Iris pigment epithelial cell (primary cell): ENCODE results near the gene AURKA.
"Not testable (repeated sequence)": the region's sequence is repeated elsewhere in the genome, so short reads cannot be mapped to it uniquely, and the experiment has no call there.

Experiments
- DNase-seq: peaks from one replicate; pipeline ENCODE4 v3.0.0-alpha.2; 2011; ENCODE audit warnings: low read depth

AURKA gene

DNA sequence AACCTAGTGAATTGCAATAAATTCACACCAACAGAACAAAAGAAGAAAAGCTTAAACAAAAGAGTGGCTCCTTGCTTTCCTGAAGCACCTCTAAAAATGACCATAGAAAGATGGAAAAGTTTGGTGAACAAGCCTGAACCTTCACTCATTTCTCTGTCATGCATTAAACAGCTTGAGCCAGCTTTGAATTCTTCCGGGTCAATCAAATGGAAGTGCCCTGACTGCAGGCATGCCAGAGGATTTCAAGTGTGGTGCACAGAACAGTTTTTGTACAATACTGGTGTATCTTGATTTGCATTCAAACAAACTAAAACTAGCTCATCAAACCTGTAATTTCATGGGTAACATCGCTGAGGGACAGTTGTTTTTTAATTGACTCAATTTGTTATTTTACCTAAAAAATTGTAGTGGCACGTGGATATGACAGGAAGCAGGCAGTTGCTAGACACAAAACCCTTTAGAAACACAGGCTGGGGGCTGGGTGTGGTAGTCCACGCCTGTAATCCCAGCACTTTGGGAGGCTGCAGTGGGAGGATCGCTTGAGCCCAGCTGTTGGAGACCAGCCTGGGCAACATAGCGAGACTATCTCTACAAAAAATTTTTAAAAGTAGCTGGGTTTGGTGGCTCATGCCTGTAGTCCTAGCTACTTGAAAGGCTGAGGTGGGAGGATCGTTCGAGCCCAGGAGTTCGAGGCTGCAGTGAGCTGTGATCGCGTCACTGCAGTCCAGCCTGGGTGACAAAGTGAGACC lies 29.1 kb upstream of the AURKA start:
- DNase-seq = no peak

DNA sequence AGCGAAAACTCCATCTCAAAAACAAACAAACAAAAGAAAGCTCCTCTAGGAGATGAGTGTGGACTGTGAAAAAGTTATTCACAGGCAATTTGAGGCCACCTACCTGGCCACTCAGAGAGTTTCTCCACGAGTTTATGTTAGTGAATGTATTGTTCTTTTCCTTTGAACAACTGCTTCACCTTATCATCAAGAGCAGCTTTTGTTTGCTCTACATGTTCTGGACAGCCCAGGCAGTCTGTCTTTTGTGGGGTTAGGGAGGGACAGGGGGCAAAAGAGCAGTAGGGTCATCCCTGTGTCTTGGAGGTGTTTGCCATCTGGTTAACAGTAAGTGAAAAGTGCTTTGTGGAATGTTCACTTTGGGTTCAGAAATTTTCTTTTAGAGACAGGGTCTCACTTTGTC lies 28.0 kb upstream of the AURKA start:
- DNase-seq = no peak

DNA sequence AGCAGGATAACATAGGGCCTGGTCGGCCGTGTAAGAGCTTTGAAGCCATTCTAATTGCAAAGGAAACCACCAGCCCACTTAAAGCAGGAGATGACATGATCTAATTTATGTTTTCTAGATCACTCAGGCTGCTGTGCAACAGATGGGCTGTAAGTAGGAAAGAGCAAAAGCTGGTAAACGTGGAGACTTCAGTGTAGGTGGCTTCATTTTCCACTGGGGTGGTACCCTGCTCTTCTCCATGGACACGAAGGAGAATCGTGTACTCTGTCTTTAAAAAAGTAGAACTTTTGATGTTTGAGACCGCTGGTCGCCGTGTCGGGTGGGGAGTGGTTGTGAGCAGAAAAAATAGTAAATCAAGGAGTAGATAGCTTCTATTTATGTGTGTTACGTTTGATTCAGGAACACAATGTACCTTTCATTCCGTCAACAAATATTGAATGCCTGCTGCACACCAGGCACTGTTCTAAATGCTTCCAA lies 26.4 kb upstream of the AURKA start:
- no peak for DNase-seq

DNA sequence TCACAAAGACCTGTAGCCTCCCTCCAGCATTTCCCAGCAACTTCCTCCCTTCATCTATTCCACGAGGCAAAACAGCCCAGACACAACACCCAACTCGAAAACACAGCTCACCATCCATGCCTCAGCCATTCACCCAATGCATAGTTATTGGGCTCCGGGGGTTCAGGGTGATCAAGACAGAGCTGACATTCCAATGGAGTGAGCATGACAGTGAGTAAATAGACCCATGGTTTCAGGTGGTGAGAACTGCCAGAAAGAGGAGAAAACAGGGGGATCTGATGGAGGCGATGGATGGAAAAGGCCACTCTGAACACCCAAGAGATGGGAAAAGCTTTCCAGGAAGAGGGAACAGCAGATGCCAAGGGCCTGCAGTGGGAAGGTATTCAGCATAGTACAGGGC lies 25.9 kb upstream of the AURKA start:
- peak; percentile 71 for DNase-seq

DNA sequence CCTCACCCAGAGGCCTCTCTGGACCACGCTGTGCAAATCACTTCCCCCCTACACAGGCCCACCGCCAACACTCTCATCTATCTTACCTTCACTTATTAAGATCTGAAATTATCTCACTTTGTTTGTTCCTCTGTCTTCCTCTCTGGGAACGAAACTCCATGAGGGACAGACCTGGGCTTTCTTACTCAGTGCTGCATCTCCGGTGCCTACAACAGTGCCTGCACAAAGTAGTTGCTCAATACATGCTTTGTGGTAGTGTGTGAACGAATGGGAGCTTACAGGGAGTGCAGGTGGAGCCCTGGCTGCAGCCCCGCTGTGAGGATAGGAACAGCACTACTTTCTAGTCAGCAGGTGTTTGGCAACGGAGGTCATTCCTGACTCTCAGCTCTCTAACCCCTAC lies 25.4 kb upstream of the AURKA start:
- DNase-seq = no peak

DNA sequence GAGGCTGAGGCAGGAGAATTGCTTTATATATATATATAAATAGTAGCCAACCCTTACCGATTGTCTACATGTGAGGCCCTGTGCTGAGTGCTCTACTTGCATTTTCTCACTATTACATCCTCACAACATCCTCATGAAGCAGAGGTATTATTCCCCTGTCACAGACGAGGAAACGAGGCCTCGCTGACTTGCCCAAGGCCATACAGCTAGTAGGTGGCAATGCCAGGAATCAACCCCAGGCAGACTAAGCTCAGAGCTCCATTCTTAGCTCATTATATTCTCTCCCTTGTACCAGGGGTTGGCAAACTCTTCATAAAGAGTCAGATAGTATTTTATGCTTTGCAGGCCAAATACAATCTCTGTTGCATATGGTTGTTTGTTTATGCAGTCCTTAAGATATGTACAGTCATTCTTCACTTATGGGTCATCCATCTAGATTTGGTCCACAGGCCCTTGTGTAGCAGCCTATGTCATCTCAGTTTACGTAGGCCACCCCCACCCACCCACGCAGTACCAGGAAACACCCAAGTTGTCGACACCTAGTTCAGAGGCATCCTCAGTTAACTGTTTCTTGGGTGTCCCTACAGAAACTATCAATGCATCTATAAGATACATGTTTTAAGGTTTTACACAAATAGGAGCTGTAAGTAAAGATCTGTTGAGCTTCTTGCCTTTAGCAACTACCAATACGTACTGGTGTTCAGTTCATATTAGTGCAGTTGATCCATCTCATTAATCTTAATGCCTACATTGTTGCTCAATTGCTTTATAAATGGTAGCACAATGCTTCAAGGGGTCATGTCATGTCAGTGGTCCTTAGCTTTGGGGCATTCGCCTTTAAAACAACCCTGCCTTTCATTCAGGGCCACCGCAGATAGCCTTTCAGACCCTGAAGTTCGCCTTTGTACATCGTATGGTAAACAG lies 23.1 kb upstream of the AURKA start:
- peak; percentile 97 for DNase-seq

DNA sequence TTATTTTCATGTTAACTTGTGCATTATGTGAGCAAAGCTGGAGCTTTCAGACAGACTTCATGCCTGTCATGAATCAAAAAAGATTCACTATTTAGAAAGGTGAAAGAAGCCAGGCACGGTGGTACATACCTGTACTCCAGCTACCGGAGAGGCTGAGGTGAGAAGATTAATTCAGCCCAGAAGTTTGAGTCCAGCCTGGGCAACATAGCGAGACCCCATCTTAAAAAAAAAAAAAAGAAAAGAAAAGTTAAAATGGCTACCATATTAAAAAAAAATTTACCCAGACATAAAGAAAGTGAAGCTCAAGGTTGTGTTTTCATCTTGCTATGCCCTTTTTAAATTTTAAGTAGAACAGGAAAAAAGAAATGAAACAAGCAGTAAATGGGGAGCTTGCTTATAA lies 20.9 kb upstream of the AURKA start:
- no peak for DNase-seq

DNA sequence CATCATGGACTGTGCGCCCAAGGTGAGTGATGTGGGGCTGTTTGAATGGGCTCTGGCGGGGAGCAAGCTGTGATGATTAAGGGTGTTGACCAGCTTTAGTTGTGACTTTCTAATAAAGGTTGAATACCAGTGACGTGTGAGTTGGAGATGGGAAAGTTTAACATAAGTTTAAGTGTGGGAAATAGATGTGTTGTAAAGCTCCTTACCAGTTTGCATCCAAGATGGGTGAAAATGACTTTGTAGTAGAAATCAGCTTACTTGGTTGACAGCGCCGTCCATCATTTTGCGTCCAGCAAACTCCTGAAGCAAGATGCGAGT lies 20.4 kb upstream of the AURKA start:
- DNase-seq = no peak

DNA sequence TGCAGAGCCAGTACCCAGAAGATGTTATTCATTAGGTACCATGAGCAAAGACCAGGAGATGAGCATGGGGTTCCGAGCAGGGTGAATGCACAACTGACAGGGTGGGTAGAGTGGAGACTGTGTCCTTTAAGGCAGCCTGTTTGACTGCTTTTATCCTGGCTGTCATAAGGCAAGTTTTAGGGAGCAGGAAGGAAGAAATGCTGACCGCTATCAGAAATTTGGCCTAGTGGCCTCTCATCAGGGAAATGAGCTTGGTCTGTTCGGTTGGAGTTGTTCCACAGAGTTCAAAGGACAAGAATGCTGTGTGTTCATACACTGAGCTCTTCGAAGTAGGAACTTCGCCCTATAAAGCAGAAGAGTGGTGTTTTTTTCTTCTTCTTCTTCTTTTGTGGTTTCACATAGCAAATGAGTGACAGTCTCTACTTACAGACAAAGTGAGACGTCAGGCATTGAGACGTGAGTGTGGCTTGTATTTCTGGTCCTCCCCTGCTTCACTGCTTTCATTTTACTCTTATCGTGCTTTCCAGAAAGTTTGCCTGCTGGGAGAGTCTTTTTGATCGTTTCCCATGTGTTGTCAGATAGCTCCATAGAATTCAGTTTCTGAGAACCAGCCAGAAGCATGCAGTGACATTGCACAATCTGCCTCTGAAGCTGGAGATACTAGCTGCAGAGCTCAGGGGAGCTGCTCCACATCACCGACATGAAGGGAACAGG lies 19.9 kb upstream of the AURKA start, which contains the start of gene CASS4:
Gene CASS4, plus strand, starts transcription at position 502 of the 714 bp plus-strand sequence. Its CDS starts 199 bp downstream, at position 701.
- peak; percentile 87 for DNase-seq

DNA sequence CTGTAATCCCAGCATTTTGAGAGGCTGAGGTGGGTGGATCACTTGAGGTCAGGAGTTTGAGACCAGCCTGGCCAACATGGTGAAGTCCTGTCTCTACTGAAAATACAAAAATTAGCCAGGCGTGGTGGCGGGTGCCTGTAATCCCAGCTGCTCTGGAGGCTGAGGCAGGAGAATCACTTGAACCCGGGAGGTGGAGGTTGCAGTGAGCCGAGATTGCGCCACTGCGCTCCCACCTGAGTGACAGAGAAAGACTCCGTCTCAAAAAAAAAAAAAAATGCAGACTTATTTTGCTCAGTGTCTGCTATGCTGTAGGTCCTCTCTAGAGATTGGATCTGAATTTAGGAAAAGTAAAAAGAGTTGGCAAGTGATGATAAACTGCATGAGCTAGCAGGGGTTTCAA lies 19.3 kb upstream of the AURKA start:
- not testable (repeated sequence) for DNase-seq

DNA sequence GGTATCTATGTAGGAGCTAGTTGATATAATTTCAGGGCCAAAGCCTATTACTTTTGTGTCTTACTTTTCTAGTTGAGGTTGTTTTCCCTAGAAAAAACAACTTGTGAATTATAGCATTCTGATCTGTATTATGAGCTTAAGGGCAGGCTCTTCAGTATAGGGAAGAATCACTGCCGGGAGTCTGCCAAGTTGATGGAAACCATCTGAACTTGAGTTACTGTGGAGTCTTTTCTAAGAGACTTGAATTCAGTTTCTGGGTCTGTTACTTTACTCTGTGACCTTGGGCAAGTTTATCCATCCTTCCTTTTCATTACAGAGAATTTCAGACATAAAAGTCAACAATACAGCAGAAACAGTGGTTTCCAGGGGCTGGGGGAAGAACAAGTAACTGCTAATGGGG lies 17.9 kb upstream of the AURKA start:
- DNase-seq = no peak

DNA sequence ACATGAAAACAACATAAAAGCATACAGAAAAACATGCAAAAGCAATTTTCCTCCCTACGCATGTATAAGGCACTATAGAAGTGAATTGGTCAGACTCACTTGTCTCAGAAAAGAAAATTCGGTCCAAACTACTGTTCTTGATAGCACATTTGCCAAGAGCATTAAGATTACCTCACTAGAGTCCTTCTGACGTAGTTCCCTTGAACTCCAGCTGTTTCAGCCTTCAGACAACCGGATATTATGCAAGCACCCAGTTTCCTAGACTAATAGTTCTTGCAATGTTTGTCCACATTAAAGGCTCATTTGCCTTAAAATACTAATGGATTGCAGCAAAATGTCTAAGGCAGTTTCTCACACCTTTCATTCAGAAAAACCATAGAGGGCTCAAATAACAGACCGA lies 17.5 kb upstream of the AURKA start:
- DNase-seq = peak; percentile 87

DNA sequence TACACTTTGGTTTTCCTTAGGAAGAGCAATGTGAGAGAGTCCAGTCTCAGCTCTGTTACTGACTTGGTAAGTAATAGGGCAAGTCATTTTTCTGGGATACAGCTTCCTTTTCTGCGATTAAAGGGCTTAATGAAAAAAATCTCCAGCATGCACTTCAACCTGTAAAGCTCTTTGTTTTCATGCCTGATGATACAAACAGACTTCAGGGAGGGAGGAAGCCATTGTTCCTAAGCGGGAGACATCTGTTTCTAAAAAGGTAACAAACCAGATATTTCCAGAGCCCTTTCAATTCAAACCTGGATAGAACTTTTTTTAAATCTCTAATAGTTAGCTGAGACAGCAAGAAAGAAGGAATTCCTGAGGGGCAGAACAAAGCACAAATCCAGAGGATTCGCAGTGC lies 14.9 kb upstream of the AURKA start:
- DNase-seq = no peak

DNA sequence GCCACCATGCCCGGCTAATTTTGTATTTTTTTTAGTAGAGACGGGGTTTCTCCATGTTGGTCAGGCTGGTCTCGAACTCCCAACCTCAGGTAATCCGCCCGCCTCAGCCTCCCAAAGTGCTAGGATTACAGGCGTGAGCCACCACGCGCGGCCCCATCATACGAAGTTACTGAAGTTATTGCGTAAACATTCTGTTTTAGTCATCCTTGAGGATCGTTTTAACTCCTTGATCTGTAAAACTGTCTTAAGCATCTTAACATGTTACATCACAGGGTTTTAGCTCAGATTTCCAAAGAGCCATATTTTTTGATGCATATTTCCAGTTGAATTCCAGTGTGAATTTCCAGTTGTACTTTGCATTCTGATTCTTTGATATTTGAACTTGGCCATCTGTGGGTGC lies 13.3 kb upstream of the AURKA start:
- peak; percentile 76 for DNase-seq

DNA sequence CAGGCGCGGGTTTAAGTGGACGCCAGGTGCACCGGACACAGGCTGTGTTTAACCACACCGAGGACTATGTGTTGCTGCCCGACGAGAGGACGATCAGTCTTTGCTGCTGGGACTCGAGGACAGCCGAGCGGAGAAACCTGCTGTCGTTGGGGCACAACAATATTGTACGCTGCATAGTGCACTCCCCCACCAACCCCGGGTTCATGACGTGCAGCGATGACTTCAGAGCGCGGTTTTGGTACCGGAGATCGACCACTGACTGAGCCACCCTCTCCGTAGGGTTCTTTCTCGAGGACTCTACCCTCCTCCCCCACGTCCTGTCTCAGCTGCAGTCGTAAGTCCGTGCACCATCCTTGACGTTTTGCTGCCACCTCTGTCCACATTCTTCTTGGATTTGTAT lies 11.4 kb upstream of the AURKA start:
- no peak for DNase-seq

DNA sequence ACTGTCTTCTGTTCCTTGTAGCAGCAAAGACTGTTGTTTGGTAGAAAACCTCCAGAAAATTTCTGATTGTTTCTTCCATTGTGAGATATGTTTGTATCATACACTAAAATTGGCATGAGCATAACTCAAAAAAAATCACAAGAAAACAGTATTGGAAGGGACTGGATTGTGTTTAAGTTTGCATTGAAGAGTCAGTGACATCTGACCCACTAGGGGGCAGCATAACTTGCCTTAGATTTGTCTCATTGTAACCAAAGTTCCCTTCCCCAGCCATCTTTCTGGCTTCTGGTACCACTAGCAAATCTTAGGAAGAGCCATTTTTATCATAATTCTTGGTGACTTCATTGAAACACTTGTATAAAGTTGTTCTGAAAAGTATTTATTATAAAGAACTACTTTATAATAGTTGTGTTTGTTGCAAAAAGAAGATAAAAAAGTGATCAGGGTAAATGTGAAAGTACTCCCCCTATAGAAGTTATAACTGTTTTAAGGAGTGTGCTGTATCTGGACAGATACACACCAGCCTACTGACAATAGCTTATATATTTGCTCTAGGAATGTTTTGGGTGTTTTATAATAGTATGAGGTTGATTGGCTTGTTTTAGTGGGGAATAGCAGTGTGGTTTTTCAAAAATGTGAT lies 8.1 kb upstream of the AURKA start:
- DNase-seq = peak; percentile 81

DNA sequence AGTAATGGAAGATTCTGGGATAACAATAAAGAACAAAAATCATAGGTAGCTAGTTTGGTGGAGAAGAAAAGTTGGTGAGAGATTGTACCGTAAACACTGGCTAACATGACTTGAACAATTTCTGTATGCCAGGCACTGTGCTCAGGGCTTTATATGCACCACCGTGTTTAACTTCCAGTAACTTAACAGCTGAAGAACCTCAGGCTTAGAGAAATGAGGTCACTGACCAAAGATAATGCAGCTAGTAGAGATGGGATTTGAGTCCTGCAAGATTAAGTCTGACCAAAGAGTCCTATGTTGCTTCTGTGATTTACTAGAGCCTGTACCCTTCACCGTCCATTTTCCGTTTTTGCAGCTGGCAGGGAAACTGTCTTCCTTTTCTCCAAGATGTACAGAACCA lies 3.2 kb upstream of the AURKA start:
- no peak for DNase-seq

DNA sequence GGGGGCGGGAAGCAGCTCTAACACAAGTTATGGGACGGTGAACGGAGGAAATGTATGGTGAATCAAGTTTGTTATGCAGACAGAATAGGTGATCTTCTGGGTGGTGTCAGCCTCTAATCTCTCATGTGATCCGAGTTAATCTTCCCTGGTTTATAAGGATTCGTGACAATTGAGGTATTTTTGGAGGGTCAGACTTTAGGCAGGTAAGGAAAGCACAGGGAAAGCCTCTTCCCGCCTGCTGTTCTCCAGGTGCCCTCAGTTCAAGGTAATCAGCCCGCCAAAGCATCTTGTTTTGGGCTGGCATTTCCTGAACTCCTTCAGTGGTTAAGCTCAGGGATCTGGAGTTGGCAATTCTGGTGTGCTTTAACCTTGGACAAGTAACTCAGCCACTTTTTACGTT lies 1.6 kb upstream of the AURKA start:
- no peak for DNase-seq

DNA sequence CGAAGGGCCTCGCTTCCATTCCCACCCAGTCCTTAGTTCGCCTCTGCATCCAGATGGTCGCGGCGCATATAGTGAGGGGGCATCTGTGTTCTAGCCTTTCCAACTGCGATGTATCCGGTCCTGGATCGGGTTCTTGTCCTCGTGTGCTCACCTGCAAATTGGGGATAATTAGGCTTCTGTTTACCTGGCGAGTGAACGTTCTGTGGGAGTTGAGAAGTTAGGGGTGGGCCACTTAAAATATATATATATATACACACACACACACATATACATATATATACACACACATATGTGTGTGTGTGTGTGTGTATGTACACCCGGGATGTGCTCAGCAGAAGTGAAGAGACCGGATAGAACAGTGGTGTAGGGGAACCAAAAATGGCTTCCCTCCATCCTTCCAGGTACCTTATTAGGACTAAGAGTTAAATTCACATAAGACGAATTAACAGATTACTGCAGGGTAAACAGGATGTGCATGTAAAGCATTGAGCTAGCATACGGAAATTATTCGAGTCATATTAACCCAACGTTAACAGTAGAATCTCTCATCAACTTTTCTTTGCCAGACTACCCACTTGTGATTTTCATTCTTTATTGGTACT lies 967 bp upstream of the AURKA start:
- DNase-seq = peak; percentile 15

DNA sequence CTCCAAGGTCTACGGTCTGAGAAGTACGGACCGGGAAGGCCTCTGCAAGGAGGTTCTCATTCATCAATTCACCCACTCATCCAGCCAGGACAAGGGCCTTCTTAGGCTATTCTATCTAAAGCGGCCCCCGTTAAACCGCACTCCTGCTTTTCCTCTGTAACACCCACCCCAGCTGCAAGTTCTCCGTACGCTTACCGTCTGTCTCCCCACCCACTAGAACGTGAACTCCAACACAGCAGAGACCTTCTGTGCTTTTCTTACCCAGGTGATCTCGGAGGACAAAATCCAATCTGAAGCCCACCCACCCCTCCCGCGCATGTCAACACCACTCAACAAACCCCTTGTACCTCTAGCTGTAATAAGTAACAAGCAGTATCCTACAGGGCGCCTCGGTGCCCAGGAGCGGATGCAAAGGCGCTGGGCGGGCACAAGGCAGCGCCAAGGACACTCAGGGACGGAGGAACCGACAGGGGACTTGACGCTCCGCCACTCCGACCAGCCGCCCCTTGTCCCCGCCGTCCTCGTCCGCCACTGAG lies 351 bp downstream of the AURKA start:
- peak; percentile 30 for DNase-seq

DNA sequence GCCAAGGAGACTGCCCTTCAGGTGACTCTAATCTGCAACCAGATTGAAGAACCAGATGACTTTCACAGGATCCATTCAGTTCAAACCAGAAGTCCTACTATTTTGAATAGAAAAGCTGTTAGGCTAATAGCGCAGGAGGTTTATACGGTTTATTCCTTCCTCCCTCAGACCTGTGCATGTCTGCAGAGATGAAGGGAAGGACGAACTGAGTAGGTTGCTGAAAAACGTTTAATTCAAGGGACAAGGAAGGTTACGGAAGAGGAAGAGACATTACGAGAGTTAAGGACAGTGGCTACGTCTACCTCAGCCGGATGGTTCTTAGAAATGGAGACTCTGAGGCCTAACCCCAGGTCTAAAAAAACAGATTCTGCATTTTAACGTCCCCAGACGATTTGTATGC lies 978 bp downstream of the AURKA start:
- DNase-seq = no peak
